ENCODE data around the gene ASTE1. TPM values are rescaled to one million over a fixed set of nuclear protein-coding genes. Genes with fewer than 3 reads are reported as not detected.

The ASTE1 gene
- total RNA-seq, 1 experiment from 2014 or later: 2.9 TPM

GRCh38 chr3:131038326-131038725 is 11.7 kb upstream of the ASTE1 start:
- Histone ChIP-seq H3F3A (ENCODE audit: low read length, unreplicated experiment) (peaks cover 3% of the 10 kb centered on the region), H2AFZ (ENCODE audit: low read length) (no peak overlapping the region), H3K4me2 (ENCODE audit: low read length) (peak overlapping the region; percentile 46), H3K9me2 (replicated peaks; ENCODE audit: low read length) (no peaks in the 10 kb centered on the region), H3K79me2 (ENCODE audit: low read length) (no peaks in the 10 kb centered on the region), H3K9me3 (ENCODE audit: low read length) (no peaks in the 10 kb centered on the region), H3K9ac (ENCODE audit: low read length) (no peak overlapping the region), H3K36me3 (ENCODE audit: low read depth, low read length) (no peaks in the 10 kb centered on the region), H4K20me1 (ENCODE audit: low read length) (0 out of 2 replicates have a peak, but pooled peaks cover 6% of the 10 kb centered on the region), H3K4me1 (ENCODE audit: insufficient read depth, low read length) (peaks cover 31% of the 10 kb centered on the region), H3K27ac (ENCODE audit: low read length) (no peak overlapping the region), H3K4me3 (ENCODE audit: low read length) (no peak overlapping the region), H3K27me3 (ENCODE audit: low read length) (no peaks in the 10 kb centered on the region)
- TF ChIP-seq EZH2phosphoT487 (IDR thresholded peaks at IDR 0.05; ENCODE audit: borderline replicate concordance, low read length) (no peak), EZH2 (IDR thresholded peaks at IDR 0.05; ENCODE audit: low read length, unreplicated experiment) (no peak), CTCF (conservative IDR thresholded peaks at IDR 0.05; ENCODE audit: low read depth, low read length) (no peak)
- no TSS peak for BruUV-seq (replicated peaks)
- intact Hi-C loops (cut with micrococcal nuclease): loop anchor here (5.0 to 10.0 kb wide), 3 partner anchors 186 to 989 kb away; no protein-coding TSS in a partner anchor
- ChIA-PET POLR2A (ENCODE audit: unreplicated experiment) (no interaction called here), CTCF (no interaction called here)
- DNase-seq: peak; percentile 65
- ATAC-seq: no peak; the same call in 1 of the 2 replicates

- H3K4me2 ChIP-seq (ENCODE audit: low read length): 0 out of 2 replicates have a peak overlapping the region, but pooled peaks have one; percentile 38
- H3K79me2 ChIP-seq (ENCODE audit: low read length): no peaks in the 10 kb centered on the region
- POLR2A ChIA-PET (ENCODE audit: unreplicated experiment): interaction anchor here (0.8 kb wide), 1 partner anchor 344 kb away, joined by 5 read pairs; the partner anchor contains the start of gene NUDT16
- peaks cover 31% of the 10 kb centered on the region for H3K4me1 ChIP-seq (ENCODE audit: insufficient read depth, low read length)
- BruUV-seq (replicated peaks): no TSS peak
- no peaks in the 10 kb centered on the region for H3K9me3 ChIP-seq (ENCODE audit: low read length)
- no peak overlapping the region for H2AFZ ChIP-seq (ENCODE audit: low read length)
- H3K27ac ChIP-seq (ENCODE audit: low read length): no peak overlapping the region
- ATAC-seq (no peak), DNase-seq (no peak)
- intact Hi-C loops (cut with micrococcal nuclease): loop anchor here (1.0 to 10.0 kb wide), 4 partner anchors 105 to 990 kb away; no protein-coding TSS in a partner anchor
- no peaks in the 10 kb centered on the region for H3K27me3 ChIP-seq (ENCODE audit: low read length)
- TF ChIP-seq CTCF (conservative IDR thresholded peaks at IDR 0.05; ENCODE audit: low read depth, low read length) (no peak), EZH2phosphoT487 (IDR thresholded peaks at IDR 0.05; ENCODE audit: borderline replicate concordance, low read length) (no peak), EZH2 (IDR thresholded peaks at IDR 0.05; ENCODE audit: low read length, unreplicated experiment) (no peak)
- H3K9ac ChIP-seq (ENCODE audit: low read length): no peak overlapping the region
- no peaks in the 10 kb centered on the region for H3K36me3 ChIP-seq (ENCODE audit: low read depth, low read length)
- CTCF ChIA-PET: no interaction called here
- H3K4me3 ChIP-seq (ENCODE audit: low read length): no peak overlapping the region
- H4K20me1 ChIP-seq (ENCODE audit: low read length): 0 out of 2 replicates have a peak, but pooled peaks cover 6% of the 10 kb centered on the region
- no peaks in the 10 kb centered on the region for H3K9me2 ChIP-seq (replicated peaks; ENCODE audit: low read length)
- peaks cover 3% of the 10 kb centered on the region for H3F3A ChIP-seq (ENCODE audit: low read length, unreplicated experiment)
Measured at GRCh38 chr3:131036986-131037385, 10.4 kb upstream of the ASTE1 start.

- no peaks in the 10 kb centered on the region for H3K27me3 ChIP-seq (ENCODE audit: low read length)
- no peaks in the 10 kb centered on the region for H3K9me3 ChIP-seq (ENCODE audit: low read length)
- TF ChIP-seq CTCF (conservative IDR thresholded peaks at IDR 0.05; ENCODE audit: low read depth, low read length) (no peak), EZH2 (IDR thresholded peaks at IDR 0.05; ENCODE audit: low read length, unreplicated experiment) (no peak), EZH2phosphoT487 (IDR thresholded peaks at IDR 0.05; ENCODE audit: borderline replicate concordance, low read length) (no peak)
- peak overlapping the region; percentile 63 for H3K27ac ChIP-seq (ENCODE audit: low read length)
- no peak overlapping the region for H2AFZ ChIP-seq (ENCODE audit: low read length)
- peak overlapping the region; percentile 65 for H3K4me2 ChIP-seq (ENCODE audit: low read length)
- no peaks in the 10 kb centered on the region for H3K79me2 ChIP-seq (ENCODE audit: low read length)
- no peak overlapping the region for H3K9ac ChIP-seq (ENCODE audit: low read length)
- no peaks in the 10 kb centered on the region for H3K36me3 ChIP-seq (ENCODE audit: low read depth, low read length)
- intact Hi-C loops (cut with micrococcal nuclease): loop anchor here (1.0 to 10.0 kb wide), 4 partner anchors 106 to 991 kb away; no protein-coding TSS in a partner anchor
- POLR2A ChIA-PET (ENCODE audit: unreplicated experiment): interaction anchor here (0.8 kb wide), 1 partner anchor 345 kb away, joined by 5 read pairs; the partner anchor contains the start of gene NUDT16
- 0 out of 2 replicates have a peak, but pooled peaks cover 6% of the 10 kb centered on the region for H4K20me1 ChIP-seq (ENCODE audit: low read length)
- peaks cover 31% of the 10 kb centered on the region for H3K4me1 ChIP-seq (ENCODE audit: insufficient read depth, low read length)
- H3F3A ChIP-seq (ENCODE audit: low read length, unreplicated experiment): peaks cover 3% of the 10 kb centered on the region
- H3K4me3 ChIP-seq (ENCODE audit: low read length): no peak overlapping the region
- no TSS peak for BruUV-seq (replicated peaks)
- ATAC-seq (peak; percentile 96), DNase-seq (peak; percentile 87)
- CTCF ChIA-PET: interaction anchor here (0.7 kb wide), 1 partner anchor 367 kb away, joined by 3 read pairs; no protein-coding TSS in a partner anchor
- no peaks in the 10 kb centered on the region for H3K9me2 ChIP-seq (replicated peaks; ENCODE audit: low read length)
Measured at GRCh38 chr3:131036200-131036816, 9.7 kb upstream of the ASTE1 start.

Data from PC-3 (cell line).